HEK293 (cell line): Measurements from ENCODE around the gene MDM4.

Experiments
- CTCF ChIP-seq: fragments of 450-650 bp; formaldehyde crosslinking; IDR thresholded peaks from 2 replicates; pipeline ENCODE4 v1.5.1; 2016; ENCODE audit warnings: missing biosample characterization, missing genetic modification characterization
- PRDM10 ChIP-seq: fragments of 450-650 bp; formaldehyde crosslinking; IDR thresholded peaks from 2 replicates; pipeline ENCODE4 v1.5.1; 2016; ENCODE audit warnings: missing biosample characterization, missing genetic modification characterization
- ZBTB17 ChIP-seq: fragments of 450-650 bp; formaldehyde crosslinking; IDR thresholded peaks from 2 replicates; pipeline ENCODE4 v1.5.1; 2016; ENCODE audit warnings: missing biosample characterization, missing genetic modification characterization
- ZBTB44 ChIP-seq: fragments of 450-650 bp; IDR thresholded peaks from 2 replicates; pipeline ENCODE4 v1.5.1; 2018; ENCODE audit warnings: missing biosample characterization, mild to moderate bottlenecking, missing genetic modification characterization
- ZEB2 ChIP-seq: fragments of 450-650 bp; formaldehyde crosslinking; IDR thresholded peaks from 2 replicates; pipeline ENCODE4 v1.5.1; 2016; ENCODE audit warnings: missing biosample characterization, missing genetic modification characterization
- ZNF10 ChIP-seq: fragments of 450-650 bp; formaldehyde crosslinking; IDR thresholded peaks from 2 replicates; pipeline ENCODE4 v1.5.1; 2017; ENCODE audit warnings: missing biosample characterization, missing genetic modification characterization
- ZNF26 ChIP-seq: fragments of 450-650 bp; formaldehyde crosslinking; IDR thresholded peaks from 2 replicates; pipeline ENCODE4 v1.5.1; 2016; ENCODE audit warnings: missing biosample characterization, missing genetic modification characterization
- ZNF274 ChIP-seq, 2 experiments: fragments of 200-500 bp in 1 of 2; fragments of 450-650 bp in 1 of 2; sonication (Bioruptor generic) in 1 of 2; formaldehyde crosslinking in 1 of 2; IDR thresholded peaks; 2 replicates each; pipeline versions ENCODE4 v1.5.1 to v1.6.1; 2014 to 2016; ENCODE audit warnings: borderline replicate concordance in 1 of 2, inconsistent platforms in 1 of 2, low read length in 1 of 2, missing biosample characterization in 1 of 2, missing genetic modification characterization in 1 of 2
- ZNF324 ChIP-seq: fragments of 450-650 bp; formaldehyde crosslinking; IDR thresholded peaks from 2 replicates; pipeline ENCODE4 v1.5.1; 2016; ENCODE audit warnings: missing biosample characterization, missing genetic modification characterization
- ZNF350 ChIP-seq: fragments of 450-650 bp; formaldehyde crosslinking; IDR thresholded peaks from 2 replicates; pipeline ENCODE4 v1.5.0; 2017; ENCODE audit warnings: missing biosample characterization, mild to moderate bottlenecking, missing genetic modification characterization
- ZNF654 ChIP-seq: fragments of 450-650 bp; formaldehyde crosslinking; IDR thresholded peaks from 2 replicates; pipeline ENCODE4 v1.5.1; 2016; ENCODE audit warnings: low read depth, missing biosample characterization, missing genetic modification characterization
- ZNF670 ChIP-seq: fragments of 450-650 bp; formaldehyde crosslinking; IDR thresholded peaks from 2 replicates; pipeline ENCODE4 v1.5.1; 2016; ENCODE audit warnings: missing biosample characterization, missing genetic modification characterization, low read depth

GRCh38 chr1:204571631-204572030, 55.4 kb downstream of the MDM4 start:
- no peak for TF ChIP-seq CTCF (tag by site-specific recombination)
- TF ChIP-seq ZNF670 (tag by site-specific recombination) = no peak
- no peak for TF ChIP-seq ZBTB17 (tag by site-specific recombination)
- no peak for TF ChIP-seq ZNF26 (tag by site-specific recombination)
- no peak for TF ChIP-seq ZNF10 (tag by site-specific recombination)
- no peak for TF ChIP-seq ZEB2 (tag by site-specific recombination)
- TF ChIP-seq PRDM10 (tag by site-specific recombination) = no peak
- no peak for TF ChIP-seq ZNF324
- no peak for TF ChIP-seq ZBTB44 (tag by site-specific recombination)
- no peak for TF ChIP-seq ZNF350 (tag by site-specific recombination)
- no peak for TF ChIP-seq ZNF654 (tag by site-specific recombination)
- TF ChIP-seq ZNF274 (IDR thresholded peaks at IDR 0.05; ENCODE audit: low read length) = no peak
- no peak for TF ChIP-seq ZNF274 (tag by site-specific recombination; IDR thresholded peaks at IDR 0.05; ENCODE audit: borderline replicate concordance)
